DND-41 (cell line): ENCODE data around the gene HVCN1.
A peak's percentile ranks its signal among the peaks of the same experiment; 100 is the strongest.

Source experiments
- ATAC-seq: fragments of 200-7000 bp; cut with Tn5 transposase; 3 replicates; pipeline ENCODE4 v1.9.1; 2021; ENCODE audit warnings: low read depth; ENCODE audit not compliant: insufficient read depth
- DNase-seq: peaks from one replicate; pipeline ENCODE4 v3.0.0-alpha.2; 2020
- H2AFZ ChIP-seq: 2 replicates; pipeline ENCODE4 v1.6.0; 2012; ENCODE audit warnings: low read depth, low read length
- H3K27ac ChIP-seq: 2 replicates; pipeline ENCODE4 v1.5.1; 2012; ENCODE audit warnings: low read length, inconsistent platforms
- H3K27me3 ChIP-seq: fragments of 200-600 bp; sonication (generic); 2 replicates; pipeline ENCODE4 v1.6.0; 2012; ENCODE audit warnings: low read length, mild to moderate bottlenecking, inconsistent platforms; ENCODE audit not compliant: insufficient read depth, poor library complexity
- H3K36me3 ChIP-seq: 2 replicates; pipeline ENCODE4 v1.5.1; 2012; ENCODE audit warnings: low read length, inconsistent platforms; ENCODE audit not compliant: insufficient read depth
- H3K4me1 ChIP-seq: 2 replicates; pipeline ENCODE4 v1.5.1; 2012; ENCODE audit warnings: mild to moderate bottlenecking, low read length; ENCODE audit not compliant: insufficient read depth
- H3K4me2 ChIP-seq: 2 replicates; pipeline ENCODE4 v1.6.0; 2012; ENCODE audit warnings: mild to moderate bottlenecking, moderate library complexity, low read length, inconsistent platforms; ENCODE audit not compliant: insufficient read depth
- H3K4me3 ChIP-seq, 2 experiments: fragments of 200-600 bp in 1 of 2; shearing (Covaris generic) in 1 of 2; 2 replicates each; pipeline ENCODE4 v1.5.1; 2012 to 2016; ENCODE audit warnings: inconsistent platforms in 2 of 2, low read length in 2 of 2, mild to moderate bottlenecking in 2 of 2, low read depth in 1 of 2, moderate library complexity in 1 of 2
- H3K79me2 ChIP-seq: 2 replicates; pipeline ENCODE4 v1.6.0; 2012; ENCODE audit warnings: low read length, inconsistent platforms; ENCODE audit not compliant: insufficient read depth
- H3K9ac ChIP-seq: 2 replicates; pipeline ENCODE4 v1.6.0; 2012; ENCODE audit warnings: low read depth, mild to moderate bottlenecking, inconsistent platforms, low read length, moderate library complexity
- H3K9me3 ChIP-seq: 2 replicates; pipeline ENCODE4 v1.5.1; 2012; ENCODE audit warnings: low read length, moderate library complexity, mild to moderate bottlenecking, inconsistent platforms; ENCODE audit not compliant: insufficient read depth, severe bottlenecking
- H4K20me1 ChIP-seq: 2 replicates; pipeline ENCODE4 v1.6.0; 2012; ENCODE audit warnings: low read length; ENCODE audit not compliant: insufficient read depth
- CTCF ChIP-seq: IDR thresholded peaks from 2 replicates; pipeline ENCODE4 v1.5.1; 2012; ENCODE audit warnings: borderline replicate concordance, low read length, moderate library complexity, mild to moderate bottlenecking; ENCODE audit not compliant: poor library complexity, severe bottlenecking; ENCODE audit errors: extremely low read depth
- EZH2 ChIP-seq: IDR thresholded peaks from 3 replicates; pipeline ENCODE4 v1.6.1; 2012; ENCODE audit warnings: borderline replicate concordance, low read depth, mild to moderate bottlenecking, moderate library complexity, low read length, inconsistent platforms; ENCODE audit not compliant: severe bottlenecking

Gene HVCN1

GRCh38 chr12:110639336-110640141 lies 49.4 kb downstream of the HVCN1 start:
- TF ChIP-seq CTCF (no peak), EZH2 (no peak)
- Histone ChIP-seq H3K79me2 (no peaks in the 10 kb centered on the region), H3K36me3 (no peaks in the 10 kb centered on the region), H3K4me1 (no peaks in the 10 kb centered on the region), H3K27me3 (no peaks in the 10 kb centered on the region), H4K20me1 (no peaks in the 10 kb centered on the region), H3K27ac (no peak overlapping the region), H3K4me3 (no peak overlapping the region), H3K9ac (no peak overlapping the region), H2AFZ (no peak overlapping the region), H3K9me3 (no peaks in the 10 kb centered on the region), H3K4me2 (no peak overlapping the region)
- ATAC-seq (no peak), DNase-seq (no peak)

- Histone ChIP-seq H3K27ac (no peak overlapping the region), H3K4me1 (no peaks in the 10 kb centered on the region), H3K27me3 (no peaks in the 10 kb centered on the region), H3K9ac (no peak overlapping the region), H3K9me3 (no peaks in the 10 kb centered on the region), H2AFZ (no peak overlapping the region), H4K20me1 (no peaks in the 10 kb centered on the region), H3K4me3 (no peak overlapping the region), H3K79me2 (no peaks in the 10 kb centered on the region), H3K36me3 (no peaks in the 10 kb centered on the region), H3K4me2 (no peak overlapping the region)
- ATAC-seq: no peak
- DNase-seq: no peak
- TF ChIP-seq EZH2 (no peak), CTCF (no peak)
Measured at GRCh38 chr12:110638796-110639195, 50.1 kb downstream of the HVCN1 start.

- H3K4me2 ChIP-seq: no peak overlapping the region
- no peaks in the 10 kb centered on the region for H3K27me3 ChIP-seq
- H3K4me3 ChIP-seq: no peak overlapping the region
- DNase-seq (no peak), ATAC-seq (peak; percentile 19; the same call in 2 of the 3 replicates)
- no peak overlapping the region for H3K9ac ChIP-seq
- H2AFZ ChIP-seq: no peak overlapping the region
- TF ChIP-seq CTCF (no peak), EZH2 (no peak)
- H3K9me3 ChIP-seq: no peaks in the 10 kb centered on the region
- H4K20me1 ChIP-seq: no peaks in the 10 kb centered on the region
- H3K36me3 ChIP-seq: no peaks in the 10 kb centered on the region
- no peaks in the 10 kb centered on the region for H3K79me2 ChIP-seq
- no peak overlapping the region for H3K27ac ChIP-seq
- H3K4me1 ChIP-seq: no peaks in the 10 kb centered on the region
Measured at GRCh38 chr12:110637869-110638441, 51.0 kb downstream of the HVCN1 start.
